GM18511 (cell line): Measurements from ENCODE around the gene DDR1.
"Not testable (repeated sequence)": the region's sequence is repeated elsewhere in the genome, so short reads cannot be mapped to it uniquely, and the experiment has no call there.

Experiments
- ATAC-seq: cut with Tn5 transposase; IDR thresholded peaks from one replicate; pipeline ENCODE4 v1.9.1; 2021; ENCODE audit warnings: mild to moderate bottlenecking, moderate library complexity; ENCODE audit not compliant: unreplicated experiment

Gene DDR1

GRCh38 chr6:30891816-30892538, 7.7 kb downstream of the DDR1 start:
- no peak for ATAC-seq

GRCh38 chr6:30893001-30893591, 8.8 kb downstream of the DDR1 start:
- ATAC-seq: no peak

GRCh38 chr6:30893666-30894065, 9.3 kb downstream of the DDR1 start:
- ATAC-seq: no peak

- ATAC-seq: no peak
These were observed 10.1 kb downstream of the DDR1 start for GRCh38 chr6:30894381-30894780.

- ATAC-seq: no peak
These were observed 10.6 kb downstream of the DDR1 start for GRCh38 chr6:30894935-30895334.

GRCh38 chr6:30895343-30895742, 11.0 kb downstream of the DDR1 start:
- no peak for ATAC-seq

- ATAC-seq: no peak
These were observed 12.2 kb downstream of the DDR1 start for GRCh38 chr6:30896541-30896940.

- ATAC-seq: no peak
These were observed 13.6 kb downstream of the DDR1 start for GRCh38 chr6:30897882-30898281.

- ATAC-seq: no peak
These were observed 14.5 kb downstream of the DDR1 start for GRCh38 chr6:30898750-30899360.

- ATAC-seq: no peak
These were observed 16.6 kb downstream of the DDR1 start for GRCh38 chr6:30900863-30901417.

GRCh38 chr6:30901436-30901835, 17.1 kb downstream of the DDR1 start:
- ATAC-seq: no peak

GRCh38 chr6:30902196-30902595, 17.9 kb downstream of the DDR1 start:
- ATAC-seq: not testable (repeated sequence)

- ATAC-seq: no peak
These were observed 18.4 kb downstream of the DDR1 start for GRCh38 chr6:30902709-30903108.

- no peak for ATAC-seq
These were observed 18.9 kb downstream of the DDR1 start for GRCh38 chr6:30903236-30903635.

- ATAC-seq: not testable (repeated sequence)
These were observed 23.0 kb downstream of the DDR1 start for GRCh38 chr6:30907290-30907757.

- ATAC-seq: peak; percentile 98
These were observed 23.7 kb downstream of the DDR1 start, which contains the start of gene GTF2H4 for GRCh38 chr6:30907758-30908591. GTF2H4 (plus strand) TSS chr6:30908207.

- ATAC-seq: no peak
These were observed 24.4 kb downstream of the DDR1 start for GRCh38 chr6:30908700-30909099.

GRCh38 chr6:30910473-30910872, 26.2 kb downstream of the DDR1 start:
- not testable (repeated sequence) for ATAC-seq

- ATAC-seq: no peak
These were observed 28.6 kb downstream of the DDR1 start for GRCh38 chr6:30912746-30913520.

GRCh38 chr6:30913721-30914075, 29.4 kb downstream of the DDR1 start:
- no peak for ATAC-seq
